DMS114 treated with DMSO at 0.1 percent for 48 hours (cell line): ENCODE measurements around the gene VTI1B.
"Not testable (repeated sequence)": the region's sequence is repeated elsewhere in the genome, so short reads cannot be mapped to it uniquely, and the experiment has no call there.

Experiments
- DNase-seq: peaks from one replicate; lab custom pipeline; 2025; ENCODE audit not compliant: unreplicated experiment; lab: John Stamatoyannopoulos, UW

VTI1B gene, protein sequence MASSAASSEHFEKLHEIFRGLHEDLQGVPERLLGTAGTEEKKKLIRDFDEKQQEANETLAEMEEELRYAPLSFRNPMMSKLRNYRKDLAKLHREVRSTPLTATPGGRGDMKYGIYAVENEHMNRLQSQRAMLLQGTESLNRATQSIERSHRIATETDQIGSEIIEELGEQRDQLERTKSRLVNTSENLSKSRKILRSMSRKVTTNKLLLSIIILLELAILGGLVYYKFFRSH

DNA sequence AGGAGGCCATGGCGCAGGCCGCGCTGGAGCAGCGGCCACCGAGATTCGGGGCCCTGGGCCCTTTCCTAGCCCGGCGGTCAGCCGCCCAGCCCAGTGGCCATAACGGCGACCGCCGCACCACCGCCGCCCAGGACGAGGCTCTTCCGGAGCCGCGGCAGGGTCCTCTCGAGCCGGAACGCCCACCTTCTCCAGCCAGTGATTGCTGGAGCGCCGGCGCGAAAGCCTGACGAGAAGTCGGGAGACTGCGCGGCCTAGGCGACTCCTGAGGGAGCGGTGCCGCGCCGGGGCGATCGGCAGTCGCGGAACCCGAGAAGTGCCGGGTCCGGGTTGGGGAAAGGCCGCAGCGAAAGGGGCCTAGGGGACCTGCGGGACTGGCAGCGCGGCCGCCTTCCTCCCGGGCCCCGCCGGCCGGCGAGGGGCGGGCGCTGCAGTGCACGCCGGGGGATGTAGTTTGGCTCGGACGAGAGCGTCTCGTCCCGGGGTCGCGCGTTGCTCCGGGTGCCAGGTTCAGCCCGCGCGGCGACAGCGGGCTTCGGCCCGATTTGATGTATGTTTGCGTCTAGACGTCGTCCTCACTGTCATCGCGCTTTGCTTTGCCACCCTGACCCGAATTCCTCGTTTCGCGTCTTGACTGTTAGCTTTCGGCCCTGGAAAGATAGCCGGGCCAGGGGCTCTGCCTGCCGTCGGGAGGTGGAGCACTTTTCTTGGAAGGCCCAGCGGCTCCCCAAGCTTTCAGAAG lies at the start of gene VTI1B:
TSS of gene VTI1B (minus strand) at position 153 of the 739 bp plus-strand sequence. CDS start at position 10, 143 bp downstream.
- DNase-seq: peak; percentile 56

DNA sequence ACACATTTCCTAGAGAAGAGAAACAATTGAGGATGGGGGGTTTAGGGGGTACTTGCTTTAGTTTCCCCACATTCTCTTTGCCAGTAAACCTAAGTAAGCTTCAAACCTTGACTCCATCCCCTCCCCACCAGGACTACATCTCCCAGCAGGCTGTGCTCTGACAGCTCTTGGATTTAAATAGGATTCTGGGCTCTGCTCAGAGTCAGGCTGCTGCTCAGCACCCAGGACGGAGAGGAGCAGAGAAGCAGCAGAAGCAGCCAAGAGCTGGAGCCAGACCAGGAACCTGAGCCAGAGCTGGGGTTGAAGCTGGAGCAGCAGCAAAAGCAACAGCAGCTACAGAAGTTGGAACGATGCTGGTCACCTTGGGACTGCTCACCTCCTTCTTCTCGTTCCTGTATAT lies 47.9 kb upstream of the VTI1B start:
- DNase-seq: no peak

DNA sequence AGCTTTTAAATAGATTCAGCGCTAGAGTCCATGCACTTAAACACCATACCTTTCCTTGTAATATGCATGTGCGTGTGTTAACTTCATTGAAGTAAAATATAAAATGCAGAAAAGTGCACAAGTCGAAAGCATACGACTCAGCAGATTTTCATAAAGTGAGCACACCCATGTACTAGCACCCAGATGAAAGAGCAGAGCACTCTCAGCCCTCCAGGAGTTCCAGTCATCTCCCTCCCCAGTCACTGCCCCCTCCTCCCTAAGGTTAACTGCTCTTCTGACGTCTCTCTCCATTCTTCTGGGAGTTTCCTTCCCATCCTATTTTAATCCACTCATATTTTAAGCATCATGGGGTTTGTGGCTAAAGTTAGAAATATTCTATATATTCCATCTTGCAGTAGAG lies 47.4 kb upstream of the VTI1B start:
- DNase-seq: no peak

DNA sequence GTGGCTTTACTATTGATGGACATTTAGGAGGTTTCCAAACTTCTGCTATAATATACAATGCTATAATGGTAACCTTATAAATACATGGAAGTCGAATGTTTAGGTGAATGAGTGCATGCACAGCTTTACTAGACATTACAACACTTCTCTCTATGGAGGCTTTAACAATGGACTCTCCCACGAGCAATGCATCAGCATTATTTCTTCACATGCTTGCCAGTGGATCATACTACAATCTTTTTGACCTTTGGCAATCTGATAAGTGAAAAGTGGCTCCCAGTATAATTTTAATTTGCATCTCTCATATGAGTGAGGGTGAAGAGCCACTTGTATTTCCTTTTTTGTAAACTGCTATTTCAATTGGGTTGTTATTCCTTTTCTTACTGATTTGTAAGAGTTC lies 45.4 kb upstream of the VTI1B start:
- DNase-seq: no peak

DNA sequence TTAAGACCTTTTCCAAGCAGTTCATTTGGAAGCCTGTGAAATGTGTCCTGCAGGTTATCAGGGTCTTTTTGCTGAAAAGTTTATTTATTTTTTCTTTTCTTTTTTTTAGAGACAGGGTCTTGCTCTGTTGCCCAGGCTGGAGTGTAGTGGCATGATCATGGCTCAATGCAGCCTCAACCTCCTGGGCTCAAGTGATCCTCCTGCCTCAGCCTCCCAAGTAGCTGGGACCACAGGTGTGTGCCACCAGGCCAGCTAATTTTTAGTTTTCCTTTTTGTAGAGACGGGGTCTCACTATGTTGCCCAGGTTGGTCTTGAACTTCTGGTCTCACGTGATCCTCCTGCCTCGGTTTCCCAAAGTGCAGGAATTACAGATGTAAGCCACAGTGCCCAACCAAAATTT lies 45.0 kb upstream of the VTI1B start:
- not testable (repeated sequence) for DNase-seq

DNA sequence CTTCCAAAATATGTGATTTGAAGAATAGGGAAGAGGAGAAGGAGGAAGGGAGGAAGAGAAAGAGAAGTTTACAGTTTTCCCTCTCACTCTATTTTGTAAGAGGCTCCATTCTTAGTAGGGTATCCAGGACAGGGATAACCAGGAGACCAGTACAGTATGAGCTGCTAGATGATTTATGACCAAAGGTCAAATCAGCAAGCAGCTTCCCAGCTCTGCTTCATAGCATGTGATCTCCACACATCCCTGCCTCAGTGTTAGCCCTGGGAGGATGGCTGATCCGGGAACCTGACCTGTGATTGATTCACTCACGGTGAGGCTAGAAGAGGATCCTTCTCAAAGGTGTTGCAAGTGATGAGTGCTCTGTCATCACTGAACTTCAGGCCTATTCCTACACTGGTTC lies 43.8 kb upstream of the VTI1B start:
- no peak for DNase-seq

DNA sequence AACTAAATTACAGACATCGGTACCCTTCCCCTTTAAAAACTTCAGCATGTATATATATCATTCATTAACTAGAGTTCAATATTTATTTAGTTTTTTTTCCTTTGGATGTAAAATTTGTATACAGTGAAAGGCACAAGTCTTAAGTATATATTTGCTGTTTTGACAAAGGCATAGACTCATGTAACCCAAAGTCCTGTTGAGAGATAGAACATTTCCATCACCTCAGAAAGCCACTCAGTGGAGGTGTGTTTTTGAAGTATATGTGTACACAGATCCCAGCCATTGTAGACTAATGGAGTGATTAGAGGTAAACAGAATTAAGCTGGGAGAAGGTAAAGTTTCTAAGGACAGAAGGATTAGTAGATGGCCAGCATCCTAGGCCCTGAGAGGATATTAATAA lies 42.6 kb upstream of the VTI1B start:
- no peak for DNase-seq

DNA sequence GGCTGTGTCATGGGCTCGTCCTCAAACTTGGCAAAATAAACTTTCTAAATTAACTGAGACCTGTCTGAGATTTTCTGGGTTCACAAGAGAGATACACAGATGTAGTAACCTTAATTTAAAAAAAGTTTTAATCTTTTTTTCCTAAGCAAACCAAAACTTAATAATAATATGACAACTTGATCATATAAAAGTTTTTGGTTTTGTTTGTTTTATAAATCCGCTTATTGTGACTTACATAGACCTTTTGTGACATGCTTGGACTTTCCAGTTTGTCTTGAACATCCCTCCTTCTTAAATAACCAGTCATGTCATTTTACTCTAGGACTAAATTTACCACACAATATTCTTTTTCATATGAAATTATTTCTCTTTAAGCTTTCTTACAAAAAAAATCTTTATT lies 35.8 kb upstream of the VTI1B start:
- DNase-seq: no peak

DNA sequence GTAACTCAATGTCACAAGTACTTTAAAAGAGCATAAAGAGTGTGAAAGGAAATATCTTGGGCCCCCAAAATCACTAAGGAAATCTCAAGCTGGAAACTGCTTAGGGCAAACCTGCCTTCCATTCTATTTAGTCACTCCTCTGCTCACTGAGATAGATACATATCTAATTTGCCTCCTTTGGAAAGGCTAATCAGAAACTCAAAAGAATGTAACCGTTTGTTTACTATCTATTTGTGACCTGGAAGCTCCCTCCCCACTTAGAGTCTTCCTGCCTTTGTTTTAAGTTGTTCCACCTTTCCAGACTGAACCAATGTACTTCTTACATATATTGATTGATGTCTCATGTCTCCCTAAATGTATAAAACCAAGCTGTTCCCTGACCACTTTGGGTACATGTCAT lies 35.4 kb upstream of the VTI1B start:
- not testable (repeated sequence) for DNase-seq

DNA sequence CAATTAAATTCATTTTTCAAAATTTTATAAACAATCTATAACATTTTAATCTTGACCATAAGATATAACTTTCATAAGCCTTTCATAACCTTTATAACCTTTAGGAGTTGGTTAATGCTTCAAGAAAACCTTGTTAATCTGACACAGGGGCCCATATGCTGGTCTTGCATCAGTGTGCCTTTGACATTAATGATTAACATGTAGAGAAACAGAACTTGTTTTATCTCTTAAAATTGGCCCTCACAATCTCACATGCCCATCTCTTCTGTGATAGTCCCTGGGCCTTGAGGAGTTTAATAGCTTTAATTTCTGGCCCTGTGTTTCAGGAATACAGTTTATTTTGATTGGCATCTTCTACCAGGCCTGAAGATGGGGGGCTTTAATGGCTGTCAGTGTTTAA lies 34.9 kb upstream of the VTI1B start:
- not testable (repeated sequence) for DNase-seq

DNA sequence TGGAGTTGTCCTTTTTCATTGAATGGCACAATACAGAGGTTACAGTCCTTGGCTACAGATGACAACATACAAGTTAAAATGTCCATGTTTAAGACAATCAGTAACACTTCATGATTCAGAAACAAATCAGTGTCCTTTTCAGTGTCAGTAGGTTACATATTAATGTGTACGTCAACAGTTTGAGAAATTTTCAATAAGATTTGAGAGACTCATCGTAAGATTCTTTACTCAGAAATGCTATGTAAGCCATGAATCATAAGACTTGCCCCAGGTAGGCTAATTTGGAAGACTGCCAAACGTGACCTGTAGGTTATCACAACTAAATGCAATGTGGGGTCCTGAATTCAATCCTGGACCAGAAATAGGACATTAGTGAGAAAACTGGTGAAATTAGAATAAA lies 30.8 kb upstream of the VTI1B start:
- DNase-seq: no peak

DNA sequence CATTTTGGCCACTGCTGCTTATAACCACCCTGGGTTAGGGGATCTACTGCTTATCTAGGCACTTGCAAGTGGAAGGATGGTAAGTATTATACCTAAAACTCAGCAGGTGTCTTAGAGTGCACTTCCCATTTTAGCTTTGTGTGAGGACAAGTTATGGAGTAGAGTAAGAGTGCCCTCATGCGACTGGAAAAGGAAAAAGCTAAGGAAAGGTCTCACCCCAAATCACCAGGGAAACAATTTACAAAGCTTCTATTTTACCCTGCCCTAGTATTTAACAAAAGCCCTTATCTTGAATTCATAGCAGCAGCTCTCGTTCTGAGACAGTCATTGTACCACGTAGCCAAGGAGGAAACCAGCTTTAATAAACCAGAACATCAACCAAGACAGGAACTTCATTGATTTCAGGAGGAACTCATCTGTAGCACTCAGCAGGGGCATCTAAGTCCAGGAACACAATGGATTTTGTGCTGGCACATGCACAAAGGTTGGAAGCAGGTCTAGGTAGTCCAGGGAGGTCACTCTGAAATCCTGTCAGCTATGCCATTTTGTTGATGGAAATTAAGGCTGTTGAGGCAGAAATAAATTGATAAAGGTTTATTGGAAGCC lies 30.2 kb upstream of the VTI1B start:
- peak; percentile 59 for DNase-seq

DNA sequence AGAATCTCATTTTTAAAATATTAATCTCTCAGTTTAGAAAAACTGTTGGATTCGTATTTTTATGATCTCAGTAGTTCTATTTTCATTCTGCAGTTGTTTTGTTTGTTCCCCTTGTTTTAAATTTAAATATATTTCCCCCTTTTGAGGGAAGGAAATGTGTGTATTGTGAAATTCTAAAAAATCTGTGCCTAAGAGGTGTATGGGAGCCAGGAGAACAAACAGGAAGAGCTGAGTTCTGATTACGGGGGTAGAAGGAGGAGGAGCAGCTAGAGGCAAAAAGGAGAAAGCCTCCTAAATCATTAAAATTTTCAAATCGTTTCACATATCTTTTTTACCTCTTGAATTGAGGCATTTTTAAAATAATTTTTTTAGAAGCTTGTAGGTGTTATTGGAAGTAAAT lies 29.6 kb upstream of the VTI1B start:
- DNase-seq: no peak

DNA sequence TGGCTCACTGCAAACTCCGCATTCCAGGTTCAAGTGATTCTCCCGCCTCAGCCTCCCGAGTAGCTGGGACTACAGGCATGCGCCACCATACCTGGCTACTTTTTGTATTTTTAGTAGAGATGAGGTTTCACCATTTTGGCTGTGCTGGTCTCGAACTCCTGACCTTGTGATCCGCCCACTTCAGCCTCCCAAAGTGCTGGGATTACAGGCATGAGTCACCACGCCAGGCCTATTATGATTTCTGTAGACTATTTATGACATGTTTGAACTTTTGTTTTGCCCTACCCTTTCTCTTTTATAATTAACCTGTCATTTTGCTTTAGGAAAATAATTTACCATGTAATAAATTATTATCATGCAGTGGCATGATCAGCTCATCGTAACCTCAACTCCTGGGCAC lies 27.1 kb upstream of the VTI1B start, which contains the start of gene RDH12:
TSS of gene RDH12 (plus strand) at position 395 of the 400 bp plus-strand sequence. CDS start 20,757 bp downstream, outside the sequence.
- DNase-seq: not testable (repeated sequence)

DNA sequence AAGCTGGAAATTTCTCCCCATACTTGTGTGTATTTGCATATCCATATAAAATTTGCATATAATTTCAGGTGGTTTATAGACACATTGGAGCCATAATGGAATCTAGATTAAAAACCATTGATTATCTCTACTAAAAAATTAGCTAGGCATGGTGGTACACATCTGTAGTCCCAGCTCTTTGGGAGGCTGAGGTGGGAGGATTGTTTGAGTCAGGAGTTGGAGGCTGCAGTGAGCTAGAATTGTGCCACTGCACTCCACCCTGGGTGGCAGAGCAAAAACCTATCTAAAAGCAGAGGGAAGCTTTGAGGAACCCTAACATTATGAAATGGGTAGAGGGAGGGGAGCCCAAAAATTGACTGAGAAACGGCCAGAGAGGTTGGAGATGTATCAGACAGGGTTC lies 23.7 kb upstream of the VTI1B start:
- DNase-seq: no peak

DNA sequence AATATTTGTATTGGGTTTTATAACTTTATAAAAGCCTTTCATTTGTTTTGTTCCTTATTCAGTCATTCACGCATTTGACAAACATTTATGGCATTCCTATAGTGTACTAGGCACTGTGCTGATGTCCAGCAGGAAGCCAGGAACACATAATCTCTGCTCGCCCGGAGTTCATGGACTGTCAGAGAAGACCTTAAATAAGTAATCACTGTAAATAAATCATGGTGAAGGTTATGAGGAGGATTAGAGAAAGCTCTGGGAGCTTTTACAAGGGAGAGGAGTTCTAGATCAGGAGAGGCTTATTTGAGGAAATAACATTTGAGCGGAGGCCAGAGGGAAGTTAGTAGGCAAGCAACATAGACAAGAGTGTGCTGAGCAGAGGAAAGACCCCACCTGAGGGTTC lies 22.6 kb upstream of the VTI1B start:
- DNase-seq: no peak

DNA sequence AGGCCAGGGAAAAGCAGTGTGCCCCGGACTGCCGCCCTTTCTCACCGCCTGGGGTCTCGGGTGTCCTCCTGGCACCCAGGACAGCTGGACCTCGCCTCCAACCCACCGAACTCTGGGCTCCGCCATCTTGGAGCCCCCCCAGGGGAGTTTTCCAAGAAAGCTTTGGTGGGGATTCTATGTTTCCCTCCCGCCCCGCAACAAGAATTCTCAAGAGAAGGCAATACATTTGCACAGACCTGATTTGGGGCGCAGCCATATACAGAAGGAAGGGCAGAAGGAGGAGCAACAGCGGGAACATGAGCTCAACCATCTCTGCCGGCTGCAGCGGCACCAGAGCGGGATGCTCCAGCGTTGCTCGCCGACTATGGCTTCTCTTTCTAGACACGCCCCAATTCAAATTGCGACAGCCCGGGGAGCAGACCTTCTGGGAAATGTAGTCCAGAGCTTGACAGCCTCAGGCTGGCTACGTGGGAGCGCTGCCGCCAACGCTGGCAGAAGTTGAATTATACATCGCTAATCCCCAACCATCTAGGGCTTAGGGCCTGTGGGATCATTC lies 21.0 kb upstream of the VTI1B start, which contains the start of gene RDH11:
TSS of gene RDH11 (minus strand) at position 371 of the 556 bp plus-strand sequence. CDS start at position 310, 61 bp downstream.
- DNase-seq: peak; percentile 92

DNA sequence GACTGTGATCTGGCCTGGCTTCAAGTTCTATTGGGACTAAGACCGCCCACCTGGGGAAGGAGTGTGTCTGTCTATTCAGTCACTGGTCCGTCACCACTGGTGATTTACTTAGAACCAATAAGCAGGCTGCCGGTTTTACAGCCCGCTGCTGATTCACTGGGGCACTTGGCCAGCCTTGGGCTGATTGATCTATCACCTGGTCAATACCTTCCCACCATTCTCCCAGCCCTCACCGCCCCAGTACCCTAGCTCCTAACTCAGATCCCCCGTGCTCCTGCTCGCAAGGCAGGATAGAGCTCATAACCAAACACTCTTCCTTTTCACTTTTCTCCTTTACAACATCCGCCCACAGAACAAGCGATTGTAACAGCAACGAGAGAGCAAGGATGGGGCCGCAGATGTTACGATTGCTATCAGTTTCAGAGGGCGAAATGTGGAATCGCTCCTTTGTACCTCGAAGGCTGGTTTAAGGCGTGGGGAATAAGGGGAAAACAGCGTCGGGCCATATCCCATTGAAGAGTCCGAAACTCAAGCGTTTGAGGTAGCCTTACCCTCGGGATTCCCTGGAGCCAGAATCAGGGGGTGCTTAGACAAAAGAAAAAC lies 20.5 kb upstream of the VTI1B start:
- peak; percentile 33 for DNase-seq

DNA sequence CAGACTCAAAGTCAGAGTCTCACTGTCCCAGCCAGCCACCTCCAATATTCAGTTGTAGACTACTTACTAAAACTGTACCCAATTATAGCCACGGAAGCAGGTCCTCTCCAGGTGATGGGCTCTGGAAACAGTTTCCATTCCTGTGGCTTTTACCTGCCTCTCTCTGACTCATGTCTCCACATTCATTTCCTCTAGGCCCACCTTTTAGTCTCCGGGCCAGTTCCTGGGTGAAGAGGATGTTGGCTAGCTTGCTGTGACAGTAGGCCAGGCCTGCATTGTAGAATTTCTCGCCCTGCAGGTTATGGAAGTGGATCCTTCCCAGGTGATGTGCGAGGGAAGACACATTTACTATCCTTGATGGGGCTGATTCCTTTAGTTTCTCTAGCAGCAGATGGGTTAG lies 15.6 kb upstream of the VTI1B start:
- DNase-seq: no peak

DNA sequence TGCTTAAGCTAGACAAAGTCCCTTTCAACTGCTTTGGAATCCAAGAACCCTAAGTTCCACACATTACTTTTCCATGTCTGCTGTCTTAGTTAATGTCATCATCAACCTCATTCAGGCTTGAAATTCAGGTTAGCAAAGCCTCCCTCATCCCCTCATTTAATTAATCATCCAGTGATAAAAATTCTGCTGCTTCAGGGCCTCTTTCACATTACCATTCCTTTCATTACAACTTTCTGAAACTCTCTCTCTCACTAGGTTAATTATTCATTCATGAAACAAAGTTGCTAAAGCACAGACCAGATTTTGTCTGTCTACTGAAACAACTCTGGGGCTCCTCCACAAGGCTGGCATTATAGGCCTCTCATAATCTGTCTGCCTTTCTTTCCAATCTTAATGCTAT lies 9.4 kb upstream of the VTI1B start:
- no peak for DNase-seq

DNA sequence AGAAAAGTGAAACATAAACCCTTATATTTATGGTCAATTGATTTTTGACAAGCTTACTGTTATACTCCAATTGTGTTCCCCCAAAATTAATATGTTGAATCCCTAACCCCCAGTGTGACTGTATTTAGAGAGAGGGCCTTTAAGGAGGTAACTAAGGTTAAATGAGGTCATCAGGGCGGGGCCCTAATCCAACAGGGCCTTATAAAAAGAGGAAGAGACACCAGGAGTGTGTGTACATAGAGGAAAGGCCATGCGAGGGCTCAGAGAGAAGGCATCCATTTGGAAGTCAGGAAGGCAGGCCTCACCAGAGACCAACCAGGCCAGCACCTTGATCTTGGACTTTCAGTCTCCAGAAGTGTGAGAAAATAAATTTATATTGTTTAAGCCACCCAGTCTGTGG lies 6.5 kb upstream of the VTI1B start:
- no peak for DNase-seq
